Tibial nerve (tissue), 4 donors: ENCODE data around the gene MRM1. TPM values are rescaled to one million over a fixed set of nuclear protein-coding genes. Genes with fewer than 3 reads are reported as not detected.

Experiments used
- DNase-seq, 2 donors: peaks; one replicate each; pipeline ENCODE4 v3.0.0-alpha.2; 2019; ENCODE audit warnings: low spot score in 2 of 2
- H3K27ac ChIP-seq, 4 donors: fragments of 200-600 bp; sonication (generic) in 3 of 4; one replicate each; pipeline ENCODE4 v1.5.1; 2017 to 2019; ENCODE audit warnings: mild to moderate bottlenecking in 1 of 4
- H3K27me3 ChIP-seq, 2 donors: fragments of 200-600 bp; sonication (generic) in 1 of 2; one replicate each; pipeline versions ENCODE4 v1.5.1 to v1.6.0; 2017 to 2019
- H3K36me3 ChIP-seq, 3 donors: fragments of 200-600 bp; sonication (generic); one replicate each; pipeline ENCODE4 v1.5.1; 2018 to 2019
- H3K4me1 ChIP-seq, 4 donors: fragments of 200-600 bp; sonication (generic) in 3 of 4; one replicate each; pipeline ENCODE4 v1.5.1; 2017 to 2019
- H3K4me3 ChIP-seq, 4 donors: fragments of 200-600 bp; sonication (generic) in 3 of 4; one replicate each; pipeline ENCODE4 v1.5.1; 2017 to 2019; ENCODE audit warnings: mild to moderate bottlenecking in 1 of 4, moderate library complexity in 1 of 4
- H3K9me3 ChIP-seq, 4 donors: fragments of 200-600 bp; sonication (generic) in 3 of 4; one replicate each; pipeline ENCODE4 v1.5.1; 2017 to 2019
- EP300 ChIP-seq, 2 donors: sonication (generic); formaldehyde crosslinking; IDR thresholded peaks; one replicate each; pipeline ENCODE4 v1.6.1; 2017; ENCODE audit warnings: antibody characterized with exemption in 2 of 2, mild to moderate bottlenecking in 1 of 2
- POLR2A ChIP-seq, 2 donors: fragments of 450-650 bp; IDR thresholded peaks; one replicate each; pipeline ENCODE4 v1.6.1; 2017; ENCODE audit warnings: antibody characterized with exemption in 2 of 2, mild to moderate bottlenecking in 2 of 2, moderate library complexity in 2 of 2
- WGBS, 2 donors: methylation state at CpG; one replicate each; pipeline ENCODE4 v1.1.5; 2018; 5-methylcytosine and 5-hydroxymethylcytosine counted together
- total RNA-seq, 4 donors: library from RNA; depleted of rRNA; stranded (reverse); fragments of >200 nt; gene quantifications; one replicate each; pipeline ENCODE4 v1.1.0, GENCODE V29; 2016
- TF ChIP-seq, protein P1 (sequence below), 5 experiments: fragments of 200-600 bp in 3 of 5; fragments of 450-650 bp in 2 of 5; sonication (generic) in 3 of 5; IDR thresholded peaks; one replicate each; pipeline ENCODE4 v1.5.1; 2016 to 2019; ENCODE audit warnings: antibody characterized with exemption in 5 of 5, mild to moderate bottlenecking in 3 of 5, moderate library complexity in 2 of 5

Gene MRM1
- total RNA-seq, 4 donors from 2014 or later: 9.8 to 14.2 (median 11.5) TPM

DNA sequence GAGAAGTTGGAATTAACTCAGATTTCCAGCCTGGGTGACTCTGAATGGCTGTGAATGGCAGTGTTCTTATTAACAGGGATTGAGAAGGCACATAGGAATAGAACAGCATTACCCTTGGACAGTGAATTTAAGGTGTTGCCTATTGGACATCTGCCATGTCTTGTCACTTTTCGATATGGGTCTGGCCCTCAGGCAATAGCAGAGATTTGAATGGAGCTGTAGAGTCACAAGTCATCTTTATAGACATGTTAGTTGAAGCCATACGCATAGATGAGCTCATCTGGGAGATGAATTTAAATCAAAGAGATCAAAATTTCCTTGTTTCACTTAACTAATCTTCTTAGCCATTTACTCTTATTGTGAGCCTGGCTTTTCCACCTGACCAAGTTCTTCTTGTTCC lies 24.6 kb upstream of the MRM1 start:
- peaks cover 0 to 62% (median 19%) of the 10 kb centered on the region in 3 donors for H3K36me3 ChIP-seq
- TF ChIP-seq EP300 (IDR thresholded peaks at IDR 0.05) (no peak), POLR2A (IDR thresholded peaks at IDR 0.05) (no peak)
- TF ChIP-seq, protein P1, sequence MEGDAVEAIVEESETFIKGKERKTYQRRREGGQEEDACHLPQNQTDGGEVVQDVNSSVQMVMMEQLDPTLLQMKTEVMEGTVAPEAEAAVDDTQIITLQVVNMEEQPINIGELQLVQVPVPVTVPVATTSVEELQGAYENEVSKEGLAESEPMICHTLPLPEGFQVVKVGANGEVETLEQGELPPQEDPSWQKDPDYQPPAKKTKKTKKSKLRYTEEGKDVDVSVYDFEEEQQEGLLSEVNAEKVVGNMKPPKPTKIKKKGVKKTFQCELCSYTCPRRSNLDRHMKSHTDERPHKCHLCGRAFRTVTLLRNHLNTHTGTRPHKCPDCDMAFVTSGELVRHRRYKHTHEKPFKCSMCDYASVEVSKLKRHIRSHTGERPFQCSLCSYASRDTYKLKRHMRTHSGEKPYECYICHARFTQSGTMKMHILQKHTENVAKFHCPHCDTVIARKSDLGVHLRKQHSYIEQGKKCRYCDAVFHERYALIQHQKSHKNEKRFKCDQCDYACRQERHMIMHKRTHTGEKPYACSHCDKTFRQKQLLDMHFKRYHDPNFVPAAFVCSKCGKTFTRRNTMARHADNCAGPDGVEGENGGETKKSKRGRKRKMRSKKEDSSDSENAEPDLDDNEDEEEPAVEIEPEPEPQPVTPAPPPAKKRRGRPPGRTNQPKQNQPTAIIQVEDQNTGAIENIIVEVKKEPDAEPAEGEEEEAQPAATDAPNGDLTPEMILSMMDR (IDR thresholded peaks at IDR 0.05): no peak
- no peak overlapping the region for H3K4me3 ChIP-seq
- H3K27me3 ChIP-seq: no peaks in the 10 kb centered on the region
- peaks cover 0 to 30% (median 12%) of the 10 kb centered on the region in 4 donors for H3K4me1 ChIP-seq
- no peak overlapping the region for H3K27ac ChIP-seq
- 56 to 82% methylated on average over 2 of the region's 2 CpGs for WGBS, 2 donors
- DNase-seq: no peak
- H3K9me3 ChIP-seq: no peaks in the 10 kb centered on the region

DNA sequence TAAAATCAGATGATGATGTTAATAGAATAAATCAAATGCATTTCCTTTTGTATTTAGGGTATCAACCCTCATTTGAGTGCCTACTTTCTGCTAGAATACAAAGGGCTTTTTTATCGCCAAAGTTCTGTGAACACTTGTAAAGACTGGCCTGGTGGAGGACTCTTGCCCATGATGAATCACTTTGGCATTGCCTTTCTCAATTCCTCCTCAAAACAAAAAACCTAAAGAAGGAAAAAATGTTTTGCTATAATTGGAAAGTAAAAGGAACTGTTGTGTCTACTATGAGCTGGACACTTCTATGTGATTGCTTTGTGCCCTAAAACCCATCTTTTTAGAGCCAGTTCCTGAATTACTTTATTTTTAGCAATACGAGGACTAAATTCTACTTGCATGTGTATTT lies 22.7 kb upstream of the MRM1 start:
- peaks cover 0 to 63% (median 28%) of the 10 kb centered on the region in 3 donors for H3K36me3 ChIP-seq
- 54 to 61% methylated on average over 2 of the region's 2 CpGs for WGBS, 2 donors
- TF ChIP-seq EP300 (IDR thresholded peaks at IDR 0.05) (no peak), POLR2A (IDR thresholded peaks at IDR 0.05) (no peak)
- no peaks in the 10 kb centered on the region for H3K27me3 ChIP-seq
- peaks cover 0 to 30% (median 12%) of the 10 kb centered on the region in 4 donors for H3K4me1 ChIP-seq
- H3K27ac ChIP-seq: peak overlapping the region in 1 of 4 donors; percentile 8
- H3K9me3 ChIP-seq: no peaks in the 10 kb centered on the region
- no peak for DNase-seq
- no peak overlapping the region for H3K4me3 ChIP-seq

DNA sequence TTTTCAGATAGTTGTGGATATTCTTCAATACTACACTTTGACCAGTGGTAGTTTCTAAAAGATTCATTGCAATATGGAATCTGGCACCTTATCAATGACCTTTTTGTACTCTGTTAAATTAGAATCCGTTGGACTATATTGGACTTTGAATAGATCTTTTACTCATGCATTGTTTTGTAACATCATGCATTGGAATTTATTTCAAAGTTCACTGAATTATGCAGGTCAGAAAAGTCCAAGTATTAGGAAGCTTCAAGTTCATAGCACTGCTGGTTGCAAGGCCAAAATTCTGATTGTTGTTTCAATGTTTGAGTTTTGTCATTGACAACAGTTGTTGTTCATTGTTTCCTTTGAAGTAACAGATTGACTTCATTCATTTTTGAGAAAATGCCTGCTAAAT lies 17.6 kb upstream of the MRM1 start:
- TF ChIP-seq POLR2A (IDR thresholded peaks at IDR 0.05) (no peak), EP300 (IDR thresholded peaks at IDR 0.05) (no peak)
- Histone ChIP-seq H3K4me3 (no peak overlapping the region), H3K36me3 (peaks cover 3 to 95% (median 28%) of the 10 kb centered on the region in 3 donors), H3K4me1 (peaks cover 0 to 10% (median 3%) of the 10 kb centered on the region in 4 donors), H3K27me3 (no peaks in the 10 kb centered on the region), H3K9me3 (no peaks in the 10 kb centered on the region), H3K27ac (no peak overlapping the region)
- WGBS, 2 donors: 41 to 51% methylated on average over 1 of the region's 1 CpG
- no peak for DNase-seq

DNA sequence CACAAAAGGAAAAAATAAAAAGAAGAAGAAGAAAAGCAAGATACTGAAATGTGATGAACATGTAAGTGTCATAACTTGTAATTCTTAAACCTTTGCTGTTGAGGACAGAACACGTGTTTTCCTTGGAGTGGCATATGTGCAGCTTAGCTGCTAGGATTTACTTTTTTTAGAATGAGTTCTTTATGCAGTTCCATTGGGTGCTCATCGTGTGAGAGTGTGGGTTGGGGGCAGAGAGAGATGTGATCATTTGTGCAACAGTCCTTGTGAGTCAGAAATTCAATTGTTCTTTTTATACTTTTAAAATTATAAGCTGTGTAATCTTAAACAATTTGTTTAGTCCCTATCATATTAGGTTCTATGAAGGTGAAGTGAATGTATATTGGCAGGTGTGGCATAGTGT lies 15.2 kb upstream of the MRM1 start:
- WGBS, 2 donors: 81 to 90% methylated on average over 2 of the region's 2 CpGs
- Histone ChIP-seq H3K27ac (no peak overlapping the region), H3K4me3 (no peak overlapping the region), H3K4me1 (peaks cover 0 to 3% (median under 1%) of the 10 kb centered on the region in 4 donors), H3K9me3 (no peaks in the 10 kb centered on the region), H3K36me3 (peaks cover 3 to 78% (median 16%) of the 10 kb centered on the region in 3 donors), H3K27me3 (no peaks in the 10 kb centered on the region)
- no peak for DNase-seq
- TF ChIP-seq EP300 (IDR thresholded peaks at IDR 0.05) (no peak), POLR2A (IDR thresholded peaks at IDR 0.05) (no peak)
- TF ChIP-seq, protein P1 (IDR thresholded peaks at IDR 0.05): no peak

DNA sequence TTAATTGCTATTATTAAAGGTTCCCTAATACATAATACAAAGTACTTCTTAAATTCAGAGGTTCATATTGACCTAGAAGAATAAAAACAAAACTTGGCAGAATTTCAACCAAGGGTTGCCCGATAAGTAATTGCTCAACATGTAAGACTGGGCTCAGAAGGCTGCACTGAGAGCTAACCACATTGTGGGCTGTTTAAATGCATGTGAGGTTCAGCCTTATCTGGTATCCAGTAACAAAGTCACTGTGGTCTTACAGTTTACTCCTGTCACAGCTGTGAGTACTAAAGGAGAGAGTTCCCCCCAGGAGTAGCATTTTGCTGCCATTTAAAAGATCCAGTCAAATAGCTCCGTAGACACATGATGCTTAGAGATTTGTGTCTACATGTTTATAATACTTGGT lies 11.3 kb upstream of the MRM1 start:
- Histone ChIP-seq H3K4me1 (peaks cover 0 to 23% (median 10%) of the 10 kb centered on the region in 4 donors), H3K27me3 (no peaks in the 10 kb centered on the region), H3K27ac (no peak overlapping the region), H3K4me3 (no peak overlapping the region), H3K36me3 (peaks cover 0 to 41% (median 3%) of the 10 kb centered on the region in 3 donors), H3K9me3 (no peaks in the 10 kb centered on the region)
- 65 to 70% methylated on average over 2 of the region's 2 CpGs for WGBS, 2 donors
- no peak for DNase-seq
- TF ChIP-seq, protein P1 (IDR thresholded peaks at IDR 0.05): no peak
- TF ChIP-seq EP300 (IDR thresholded peaks at IDR 0.05) (no peak), POLR2A (IDR thresholded peaks at IDR 0.05) (no peak)

DNA sequence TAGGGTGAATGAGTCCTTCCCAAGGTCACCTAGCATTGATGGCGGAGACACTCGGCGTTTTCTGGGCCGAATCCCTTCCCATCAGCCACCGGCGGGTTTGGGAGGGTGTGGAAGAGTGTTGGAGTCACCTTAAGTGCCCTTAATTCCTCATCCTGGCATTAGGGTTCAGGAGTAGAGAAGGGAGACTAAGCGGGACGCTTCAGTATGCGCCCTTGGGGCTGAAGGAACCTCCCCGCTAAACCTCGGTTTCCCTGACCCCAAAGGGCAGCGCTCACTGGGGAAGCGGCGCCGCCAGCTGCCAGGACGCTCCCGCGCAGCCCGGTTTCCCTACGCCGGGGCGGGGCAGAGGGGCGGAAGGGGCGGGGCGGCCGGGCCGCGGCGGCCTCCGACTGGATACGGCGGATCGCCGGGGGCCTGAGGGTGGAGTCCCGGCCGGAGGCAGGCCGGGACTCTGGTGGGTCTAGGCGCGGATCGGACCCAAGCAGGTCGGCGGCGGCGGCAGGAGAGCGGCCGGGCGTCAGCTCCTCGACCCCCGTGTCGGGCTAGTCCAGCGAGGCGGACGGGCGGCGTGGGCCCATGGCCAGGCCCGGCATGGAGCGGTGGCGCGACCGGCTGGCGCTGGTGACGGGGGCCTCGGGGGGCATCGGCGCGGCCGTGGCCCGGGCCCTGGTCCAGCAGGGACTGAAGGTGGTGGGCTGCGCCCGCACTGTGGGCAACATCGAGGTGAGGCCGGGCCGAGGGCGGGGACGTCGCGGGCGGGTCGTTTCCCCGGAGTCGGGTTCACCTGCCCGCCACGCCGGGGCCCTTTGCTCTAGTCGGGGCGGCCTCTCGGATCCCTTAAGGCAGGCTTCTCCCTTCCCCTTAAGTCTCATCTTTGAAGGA lies 9.7 kb upstream of the MRM1 start, which contains the start of gene DHRS11:
DHRS11 (plus strand) TSS at position 446 of the 882 bp plus-strand sequence; CDS start at position 577, 131 bp downstream.
- H3K36me3 ChIP-seq: peaks cover 0 to 26% (median 0%) of the 10 kb centered on the region in 3 donors
- peaks cover 0 to 23% (median 10%) of the 10 kb centered on the region in 4 donors for H3K4me1 ChIP-seq
- H3K4me3 ChIP-seq: peak within 1 kb of the TSS; percentile 44 to 85 (median 69)
- TF ChIP-seq POLR2A (IDR thresholded peaks at IDR 0.05): no peak
- peak in 1 of 2 donors; percentile 18 for TF ChIP-seq EP300 (IDR thresholded peaks at IDR 0.05)
- H3K27ac ChIP-seq: peak within 1 kb of the TSS in 3 of 4 donors; percentile 57 to 84 (median 79)
- peak; percentile 57 to 68 for DNase-seq
- WGBS, 2 donors: 1 to 3% methylated on average over 28 to 74 of the region's 87 CpGs
- H3K27me3 ChIP-seq: no peaks in the 10 kb centered on the region
- no peaks in the 10 kb centered on the region for H3K9me3 ChIP-seq
